Purkinje cell (primary cell): ENCODE measurements around the gene MCM7. TPM values are rescaled to one million over a fixed set of nuclear protein-coding genes. Genes with fewer than 3 reads are reported as not detected.

Experiments used
- polyA plus RNA-seq: library from polyadenylated mRNA; unstranded; fragments of >200 nt; fragmentation: Nextera tagmentation; gene quantifications from 2 replicates; pipeline ENCODE4 v1.2.1, GENCODE V29; 2014

MCM7 gene
- polyA plus RNA-seq = 0.59 and 2.2 TPM in 2 replicates

DNA sequence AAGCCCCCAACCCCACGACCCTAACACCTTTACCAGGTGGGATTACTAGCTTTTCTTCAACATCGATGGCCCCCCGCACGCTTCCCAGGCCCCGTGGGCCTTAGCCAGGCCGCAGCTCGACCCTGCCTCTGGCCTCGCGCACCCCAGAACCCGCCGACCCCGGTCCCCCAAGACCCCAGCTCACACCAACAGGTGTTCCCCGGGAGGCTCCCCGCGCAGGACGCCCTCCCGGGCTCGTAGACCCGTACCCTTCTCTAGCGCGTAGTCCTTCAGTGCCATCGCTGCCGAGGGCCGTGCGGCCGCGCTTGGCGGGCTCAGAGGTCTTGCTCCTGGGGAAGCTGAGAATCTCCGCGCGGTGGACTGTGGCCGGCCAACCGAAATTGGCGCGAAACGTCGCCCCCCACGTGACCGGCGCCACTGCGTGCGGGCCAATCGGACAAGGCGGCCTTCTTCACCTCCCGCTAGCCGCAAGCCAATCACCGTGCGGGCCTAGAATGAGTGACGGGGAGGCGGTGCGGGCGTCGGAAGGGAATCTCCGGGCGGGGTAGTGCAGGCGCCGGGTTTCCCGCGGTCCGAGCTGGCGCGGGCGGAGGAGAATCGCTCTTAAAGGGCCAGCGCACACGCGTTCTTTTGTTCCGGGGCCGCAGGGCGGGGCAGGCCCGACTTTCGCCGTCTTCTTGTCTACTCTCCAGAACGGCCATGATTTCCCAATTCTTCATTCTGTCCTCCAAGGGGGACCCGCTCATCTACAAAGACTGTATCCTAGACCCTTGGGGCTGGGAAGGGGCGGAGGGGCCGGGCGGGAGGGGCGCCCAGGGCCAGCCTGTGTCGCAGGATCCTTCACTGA lies at the start of gene MCM7, which contains the start of gene AP4M1:
TSS of gene MCM7 (minus strand) at position 382 of the 847 bp plus-strand sequence. CDS start at position 279, 103 bp downstream.
TSS of gene AP4M1 (plus strand) at position 628 of the 847 bp plus-strand sequence. CDS start at position 700, 72 bp downstream.

GRCh38 chr7:100148559-100149328 lies 47.5 kb upstream of the MCM7 start, which contains the start of gene LAMTOR4:
TSS of gene LAMTOR4 (plus strand) at chr7:100148918. CDS start at chr7:100148973, 55 bp downstream.

DNA sequence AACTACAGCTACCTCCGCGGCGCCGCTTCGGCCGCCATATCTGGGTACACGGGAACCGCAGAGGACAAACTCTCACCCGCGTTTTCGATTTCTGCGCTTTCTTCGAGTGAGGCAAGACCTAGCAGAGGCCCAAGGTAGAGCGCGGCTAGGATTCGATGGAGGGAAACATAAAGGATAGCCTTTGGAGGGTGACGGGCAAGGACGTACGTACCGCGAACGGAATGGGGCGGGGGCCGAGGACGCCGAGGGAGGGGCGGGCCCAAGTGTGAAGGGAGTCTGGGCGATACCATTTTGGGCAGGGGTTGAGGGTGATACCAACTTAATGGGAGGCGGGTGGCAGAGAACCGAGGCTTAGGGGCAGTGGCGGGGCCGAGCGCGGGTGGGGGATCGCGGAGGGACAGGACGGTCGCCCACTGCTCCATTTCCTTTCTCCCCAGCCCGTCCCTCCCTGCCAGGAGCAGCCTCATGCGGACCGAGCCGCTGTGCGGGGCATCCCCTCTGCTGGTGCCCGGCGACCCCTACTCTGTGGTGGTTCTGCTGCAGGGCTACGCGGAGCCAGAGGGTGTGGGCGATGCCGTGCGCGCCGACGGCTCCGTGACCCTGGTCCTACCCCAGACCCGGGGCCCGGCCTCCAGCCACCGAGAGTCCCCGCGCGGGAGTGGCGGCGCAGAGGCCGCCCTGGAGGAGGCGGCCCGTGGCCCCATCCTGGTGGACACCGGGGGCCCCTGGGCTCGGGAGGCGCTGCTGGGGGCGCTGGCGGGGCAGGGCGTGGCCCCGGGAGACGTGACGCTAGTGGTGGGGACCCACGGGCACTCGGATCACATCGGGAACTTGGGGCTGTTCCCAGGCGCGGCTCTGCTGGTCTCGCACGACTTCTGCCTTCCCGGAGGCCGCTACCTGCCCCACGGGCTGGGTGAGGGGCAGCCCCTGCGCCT lies 26.0 kb upstream of the MCM7 start, which contains the start of gene MBLAC1:
TSS of gene MBLAC1 (plus strand) at position 37 of the 935 bp plus-strand sequence. CDS start at position 466, 429 bp downstream.

GRCh38 chr7:100119072-100119969 lies 18.1 kb upstream of the MCM7 start, which contains the start of the genes CNPY4 and TAF6:
TSS of gene CNPY4 (plus strand) at chr7:100119634. CDS start at chr7:100119745, 111 bp downstream.
TSS of gene TAF6 (minus strand) at chr7:100119358. CDS start at chr7:100114209, 5,149 bp downstream.

GRCh38 chr7:100088621-100089457 lies 12.4 kb downstream of the MCM7 start, which contains the start of gene COPS6:
TSS of gene COPS6 (plus strand) at chr7:100088969. CDS start at chr7:100088991, 22 bp downstream.

DNA sequence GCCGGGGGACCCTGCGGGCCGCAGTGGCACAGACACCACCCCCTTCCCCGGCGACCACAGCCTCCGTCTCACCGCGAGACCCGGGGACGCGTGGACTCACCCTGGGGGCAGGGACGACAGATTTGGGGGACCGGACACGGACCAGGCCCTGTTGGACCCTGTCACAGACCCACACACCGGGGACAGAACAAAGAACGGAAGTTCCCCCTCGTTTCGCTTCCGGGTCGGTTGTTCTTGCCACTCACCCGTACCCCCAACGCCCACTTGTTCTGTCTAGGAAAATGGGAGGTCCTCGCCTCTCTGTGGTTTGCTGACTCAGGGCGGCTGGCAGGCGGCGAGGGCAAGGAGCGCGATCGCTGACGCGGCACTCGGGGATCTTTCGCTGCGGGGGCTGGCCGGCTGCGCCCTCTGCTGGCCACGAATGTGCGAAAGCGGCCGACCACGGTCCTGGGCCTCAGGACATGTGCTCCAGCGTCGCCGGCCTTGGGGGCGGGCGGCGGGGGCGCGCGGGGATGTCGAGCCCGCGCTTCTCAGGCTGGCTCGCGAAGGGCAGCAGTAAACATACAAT lies 19.6 kb downstream of the MCM7 start, which contains the start of gene ZNF3:
TSS of gene ZNF3 (minus strand) at position 189 of the 568 bp plus-strand sequence. CDS start 4,366 bp downstream, outside the sequence.

DNA sequence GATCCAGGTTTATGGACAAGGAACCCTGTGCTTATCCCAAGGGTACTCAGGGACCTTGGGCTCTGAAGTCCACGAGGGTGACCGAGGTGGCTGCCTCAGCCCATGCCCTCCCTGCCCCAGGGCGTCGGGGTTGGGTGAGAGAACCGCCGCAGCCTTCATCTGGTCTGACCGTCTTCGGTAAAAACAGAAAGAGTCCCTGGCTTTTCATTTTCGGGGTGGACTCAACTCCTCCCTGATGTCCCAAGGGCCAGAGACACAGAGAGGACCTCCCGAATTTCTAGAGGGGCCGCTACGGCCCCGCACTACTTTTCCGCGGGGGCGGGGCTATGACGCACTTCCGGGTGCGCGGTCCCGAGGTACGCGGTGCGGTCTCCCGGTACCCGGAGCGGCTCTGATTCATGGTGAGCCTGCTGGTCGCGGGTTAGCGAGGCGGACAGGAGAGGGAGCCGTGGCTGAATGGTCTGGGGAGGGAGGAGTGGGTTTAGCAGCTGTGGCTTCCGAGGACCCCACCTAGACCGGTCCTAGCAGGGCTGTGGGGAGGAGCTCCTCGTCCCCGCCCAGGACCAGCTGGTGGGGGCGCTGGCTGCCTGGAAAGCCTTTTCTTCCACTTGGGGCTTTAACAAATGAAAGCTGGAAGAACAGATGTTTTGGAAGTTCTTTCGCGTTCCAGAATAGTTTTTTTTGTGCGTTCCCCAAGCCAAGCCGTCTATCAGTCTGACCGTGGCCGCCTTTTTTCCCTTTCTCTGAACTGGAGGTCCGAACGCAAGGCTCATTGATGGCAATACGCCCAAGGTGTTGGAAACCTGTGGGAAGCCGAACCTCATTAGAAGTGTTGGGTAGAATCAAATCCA lies 51.5 kb downstream of the MCM7 start, which contains the start of gene ZSCAN21:
TSS of gene ZSCAN21 (plus strand) at position 334 of the 851 bp plus-strand sequence. CDS start 7,233 bp downstream, outside the sequence.

Other genes starting within 250 kb of the MCM7 start
- not detected in 2 replicates for gene OR2AE1, start 224.4 kb downstream of the MCM7 start, polyA plus RNA-seq
- 3.7 and 6.7 TPM in 2 replicates for gene TRIM4, start 181.9 kb downstream of the MCM7 start, polyA plus RNA-seq
- gene GJC3, start 171.8 kb downstream of the MCM7 start, polyA plus RNA-seq = not detected in 2 replicates
- gene AZGP1, start 125.4 kb downstream of the MCM7 start, polyA plus RNA-seq = not detected in 2 replicates
- gene ZKSCAN1, start 85.8 kb downstream of the MCM7 start, polyA plus RNA-seq = 8.3 and 11.2 TPM in 2 replicates
- gene ZSCAN21, start 51.6 kb downstream of the MCM7 start, polyA plus RNA-seq = 1.5 and 3.8 TPM in 2 replicates
- 3.4 and 4.4 TPM in 2 replicates for gene ZNF3, start 19.7 kb downstream of the MCM7 start, polyA plus RNA-seq
- gene COPS6, start 12.4 kb downstream of the MCM7 start, polyA plus RNA-seq = 160 and 204 TPM in 2 replicates
- 1.2 and 1.5 TPM in 2 replicates for gene AP4M1, start 246 bp upstream of the MCM7 start, polyA plus RNA-seq
- 1.8 and 3.9 TPM in 2 replicates for gene TAF6, start 18.0 kb upstream of the MCM7 start, polyA plus RNA-seq
- gene CNPY4, start 18.2 kb upstream of the MCM7 start, polyA plus RNA-seq = 0.54 and 1.2 TPM in 2 replicates
- 0.28 TPM in 1 of 2 replicates, not detected in the other for gene MBLAC1, start 25.6 kb upstream of the MCM7 start, polyA plus RNA-seq
- gene LAMTOR4, start 47.5 kb upstream of the MCM7 start, polyA plus RNA-seq = 372 and 417 TPM in 2 replicates
- gene TRAPPC14, start 57.3 kb upstream of the MCM7 start, polyA plus RNA-seq = 0.97 and 4.0 TPM in 2 replicates
- 0.24 and 0.43 TPM in 2 replicates for gene GAL3ST4, start 67.2 kb upstream of the MCM7 start, polyA plus RNA-seq
- not detected in 2 replicates for gene GPC2, start 76.0 kb upstream of the MCM7 start, polyA plus RNA-seq
- 0.55 and 2.1 TPM in 2 replicates for gene STAG3, start 76.5 kb upstream of the MCM7 start, polyA plus RNA-seq
- gene PVRIG, start 118.6 kb upstream of the MCM7 start, polyA plus RNA-seq = not detected in 2 replicates
- gene SPDYE3, start 206.3 kb upstream of the MCM7 start, polyA plus RNA-seq = 1.0 and 2.3 TPM in 2 replicates